Measurements from ENCODE around the gene ZNF331.

ZNF331 gene

GRCh38 chr19:53521373-53522202 lies 16.4 kb upstream of the ZNF331 start:
- DNase-seq: no peak

- DNase-seq: no peak
These were observed 12.0 kb upstream of the ZNF331 start for GRCh38 chr19:53525922-53526321.

- no peak for DNase-seq
These were observed 7.3 kb upstream of the ZNF331 start for GRCh38 chr19:53530622-53531021.

GRCh38 chr19:53531457-53531856 lies 6.5 kb upstream of the ZNF331 start:
- no peak for DNase-seq

- DNase-seq: no peak
These were observed 5.6 kb upstream of the ZNF331 start for GRCh38 chr19:53532362-53532761.

- no peak for DNase-seq
These were observed 1.8 kb upstream of the ZNF331 start for GRCh38 chr19:53536225-53536548.

GRCh38 chr19:53537121-53537520 lies 824 bp upstream of the ZNF331 start:
- DNase-seq: no peak

GRCh38 chr19:53538378-53539109 lies 599 bp downstream of the ZNF331 start:
- DNase-seq: no peak

- no peak for DNase-seq
These were observed 2.1 kb downstream of the ZNF331 start for GRCh38 chr19:53540091-53540490.

- no peak for DNase-seq
These were observed 4.0 kb downstream of the ZNF331 start for GRCh38 chr19:53541971-53542370.

- no peak for DNase-seq
These were observed 7.5 kb downstream of the ZNF331 start for GRCh38 chr19:53545271-53546065.

- no peak for DNase-seq
These were observed 9.0 kb downstream of the ZNF331 start for GRCh38 chr19:53546758-53547513.

- no peak for DNase-seq
These were observed 11.4 kb downstream of the ZNF331 start for GRCh38 chr19:53549340-53549739.

- no peak for DNase-seq
These were observed 14.2 kb downstream of the ZNF331 start for GRCh38 chr19:53552001-53552721.

- DNase-seq: no peak
These were observed 15.2 kb downstream of the ZNF331 start for GRCh38 chr19:53553156-53553555.

GRCh38 chr19:53553865-53554791 lies 16.2 kb downstream of the ZNF331 start:
- DNase-seq: peak; percentile 83

- no peak for DNase-seq
These were observed 16.9 kb downstream of the ZNF331 start for GRCh38 chr19:53554804-53555203.

- DNase-seq: no peak
These were observed 17.4 kb downstream of the ZNF331 start for GRCh38 chr19:53555352-53555751.

- no peak for DNase-seq
These were observed 33.4 kb downstream of the ZNF331 start for GRCh38 chr19:53571339-53571738.

GRCh38 chr19:53576941-53577653 lies 39.2 kb downstream of the ZNF331 start:
- no peak for DNase-seq

All from activated effector memory CD4-positive, alpha-beta T cell treated with Interleukin-2 at 50 U/mL for 16 hours (primary cell).